PC-3 (cell line): ENCODE data around the gene FRMPD4. TPM values are rescaled to one million over a fixed set of nuclear protein-coding genes. Genes with fewer than 3 reads are reported as not detected.

ENCODE experiments used
- ATAC-seq: fragments of 200-7000 bp; cut with Tn5 transposase; 2 replicates; pipeline ENCODE4 v1.9.1; 2020; ENCODE audit warnings: mild to moderate bottlenecking, moderate library complexity
- BruUV-seq: library from RNA; stranded (reverse); fragments of 400-500 nt; replicated peaks from 2 replicates; lab custom pipeline; 2021; lab: Mats Ljungman, UMichigan
- CTCF ChIA-PET: fragments of 300-600 bp; sonication (Branson Sonifier 250); formaldehyde crosslinking; loops from one replicate; lab custom pipeline; 2022; ENCODE audit warnings: antibody characterized with exemption; lab: Charles Lee
- POLR2A ChIA-PET: fragments of 300-600 bp; sonication (Branson Sonifier 250); formaldehyde crosslinking; loops from one replicate; lab custom pipeline; 2022; ENCODE audit warnings: antibody characterized with exemption; ENCODE audit not compliant: unreplicated experiment; lab: Charles Lee
- DNase-seq: peaks from one replicate; pipeline ENCODE4 v3.0.0-alpha.2; 2015
- H2AFZ ChIP-seq: fragments of 300-600 bp; sonication (generic); 2 replicates; pipeline ENCODE4 v1.6.0; 2016; ENCODE audit warnings: antibody characterized with exemption, low read length
- H3F3A ChIP-seq: fragments of 300-600 bp; sonication (generic); one replicate; pipeline ENCODE4 v1.6.0; 2017; ENCODE audit warnings: antibody characterized with exemption, low read length, control low read depth, mild to moderate bottlenecking; ENCODE audit not compliant: unreplicated experiment
- H3K27ac ChIP-seq: fragments of 300-600 bp; sonication (generic); 2 replicates; pipeline ENCODE4 v1.5.1; 2016; ENCODE audit warnings: mild to moderate bottlenecking, low read length
- H3K27me3 ChIP-seq: fragments of 300-600 bp; sonication (generic); 2 replicates; pipeline ENCODE4 v1.6.1; 2016; ENCODE audit warnings: low read length, mixed read lengths
- H3K36me3 ChIP-seq: fragments of 300-600 bp; sonication (generic); 2 replicates; pipeline ENCODE4 v1.6.1; 2016; ENCODE audit warnings: low read depth, mixed run types, low read length, mixed read lengths
- H3K4me1 ChIP-seq: fragments of 300-600 bp; sonication (generic); 2 replicates; pipeline ENCODE4 v1.5.1; 2016; ENCODE audit warnings: low read length; ENCODE audit not compliant: insufficient read depth
- H3K4me2 ChIP-seq: fragments of 300-600 bp; sonication (generic); 2 replicates; pipeline ENCODE4 v1.6.0; 2016; ENCODE audit warnings: low read length
- H3K4me3 ChIP-seq: fragments of 300-600 bp; sonication (generic); 2 replicates; pipeline ENCODE4 v1.5.1; 2016; ENCODE audit warnings: mild to moderate bottlenecking, low read length, mixed read lengths
- H3K79me2 ChIP-seq: fragments of 300-600 bp; sonication (generic); 2 replicates; pipeline ENCODE4 v1.6.1; 2017; ENCODE audit warnings: low read length, mixed read lengths
- H3K9ac ChIP-seq: fragments of 300-600 bp; sonication (generic); 2 replicates; pipeline ENCODE4 v1.6.0; 2016; ENCODE audit warnings: mild to moderate bottlenecking, low read length
- H3K9me2 ChIP-seq: fragments of 300-600 bp; sonication (generic); replicated peaks from 2 replicates; pipeline ENCODE4 v1.6.1; 2016; ENCODE audit warnings: mixed run types, low read length, mixed read lengths
- H3K9me3 ChIP-seq: fragments of 300-600 bp; sonication (generic); 2 replicates; pipeline ENCODE4 v1.6.1; 2016; ENCODE audit warnings: low read length, mixed read lengths
- H4K20me1 ChIP-seq: fragments of 300-600 bp; sonication (generic); 2 replicates; pipeline ENCODE4 v1.6.1; 2016; ENCODE audit warnings: low read length, mixed read lengths
- EZH2 ChIP-seq: fragments of 300-600 bp; sonication (generic); IDR thresholded peaks from one replicate; pipeline ENCODE4 v1.6.1; 2017; ENCODE audit warnings: antibody characterized with exemption, mild to moderate bottlenecking, low read length; ENCODE audit not compliant: unreplicated experiment
- EZH2phosphoT487 ChIP-seq: fragments of 300-600 bp; sonication (generic); IDR thresholded peaks from 2 replicates; pipeline ENCODE4 v1.6.1; 2018; ENCODE audit warnings: mild to moderate bottlenecking, antibody characterized with exemption, low read length, borderline replicate concordance
- intact Hi-C: fragments of 100-400 bp; cut with micrococcal nuclease; formaldehyde crosslinking; loops from 2 replicates; pipeline ENCODE4 v1.9.0; 2023
- total RNA-seq: library from RNA; depleted of rRNA; stranded (reverse); fragments of >200 nt; gene quantifications from 2 replicates; pipeline ENCODE4 v1.2.3, GENCODE V29; 2014
- TF ChIP-seq, protein P1 (sequence below): fragments of 300-600 bp; sonication (generic); conservative IDR thresholded peaks from 2 replicates; pipeline ENCODE4 v1.5.1; 2017; ENCODE audit warnings: antibody characterized with exemption, low read depth, mild to moderate bottlenecking, low read length

Gene FRMPD4
- total RNA-seq, 1 experiment from 2014 or later = 0.15 TPM

DNA sequence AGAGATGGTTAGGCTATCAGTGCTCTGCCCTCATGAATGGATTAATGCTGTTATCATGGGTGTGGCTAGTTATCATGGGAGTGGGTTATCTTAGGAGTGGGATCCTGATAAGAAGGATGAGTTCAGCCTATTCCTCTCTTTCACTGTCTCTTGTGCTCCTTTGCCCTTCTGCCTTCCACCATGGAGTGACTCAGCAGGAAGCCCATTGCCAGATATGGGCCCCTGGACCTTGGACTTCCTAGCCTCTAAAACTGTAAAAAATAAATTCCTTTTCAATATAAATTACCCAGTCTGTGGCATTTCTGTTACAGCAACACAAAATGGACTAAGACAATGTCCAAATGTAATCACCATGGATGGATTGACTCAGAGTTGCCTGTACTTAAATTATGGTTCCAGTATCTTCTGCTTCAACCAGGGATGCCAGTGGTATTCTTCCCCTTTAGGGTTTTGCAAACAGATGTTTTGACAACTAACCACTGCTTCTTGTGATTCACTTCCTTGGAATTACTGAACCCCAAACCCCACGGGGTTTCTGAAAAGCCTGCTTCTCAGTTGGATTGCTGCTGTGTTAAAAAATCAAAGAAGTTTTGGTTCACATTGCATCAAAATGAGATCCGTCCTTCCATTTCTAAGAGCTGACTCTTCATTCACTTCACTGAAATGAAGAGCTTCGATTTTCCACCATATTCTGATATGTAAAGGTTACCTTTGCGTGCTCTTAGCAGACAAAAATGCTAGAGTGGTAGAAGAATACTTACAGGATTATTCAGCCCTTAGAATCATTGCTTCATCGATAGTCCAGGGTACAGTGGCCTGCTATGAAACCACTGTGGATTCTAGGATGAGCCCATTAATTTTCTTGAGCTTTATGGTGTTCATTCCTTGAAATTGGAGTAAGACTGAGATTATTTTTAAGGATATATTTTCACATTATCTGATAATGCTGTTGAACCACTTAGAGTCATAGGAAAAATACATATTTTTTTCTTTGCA is 107.7 kb downstream of the FRMPD4 start:
- Histone ChIP-seq H3K27ac (no peak overlapping the region), H2AFZ (no peak overlapping the region), H3K79me2 (no peaks in the 10 kb centered on the region), H3K9me2 (no peaks in the 10 kb centered on the region), H3K4me2 (no peak overlapping the region), H3K36me3 (no peaks in the 10 kb centered on the region), H3K27me3 (no peaks in the 10 kb centered on the region), H3F3A (no peaks in the 10 kb centered on the region), H4K20me1 (no peaks in the 10 kb centered on the region), H3K4me3 (no peak overlapping the region), H3K9ac (no peak overlapping the region), H3K9me3 (no peaks in the 10 kb centered on the region), H3K4me1 (peaks cover 11% of the 10 kb centered on the region)
- POLR2A ChIA-PET = no interaction called here
- intact Hi-C loops = no loop called here
- TF ChIP-seq EZH2 (no peak), EZH2phosphoT487 (no peak)
- TF ChIP-seq, protein P1, sequence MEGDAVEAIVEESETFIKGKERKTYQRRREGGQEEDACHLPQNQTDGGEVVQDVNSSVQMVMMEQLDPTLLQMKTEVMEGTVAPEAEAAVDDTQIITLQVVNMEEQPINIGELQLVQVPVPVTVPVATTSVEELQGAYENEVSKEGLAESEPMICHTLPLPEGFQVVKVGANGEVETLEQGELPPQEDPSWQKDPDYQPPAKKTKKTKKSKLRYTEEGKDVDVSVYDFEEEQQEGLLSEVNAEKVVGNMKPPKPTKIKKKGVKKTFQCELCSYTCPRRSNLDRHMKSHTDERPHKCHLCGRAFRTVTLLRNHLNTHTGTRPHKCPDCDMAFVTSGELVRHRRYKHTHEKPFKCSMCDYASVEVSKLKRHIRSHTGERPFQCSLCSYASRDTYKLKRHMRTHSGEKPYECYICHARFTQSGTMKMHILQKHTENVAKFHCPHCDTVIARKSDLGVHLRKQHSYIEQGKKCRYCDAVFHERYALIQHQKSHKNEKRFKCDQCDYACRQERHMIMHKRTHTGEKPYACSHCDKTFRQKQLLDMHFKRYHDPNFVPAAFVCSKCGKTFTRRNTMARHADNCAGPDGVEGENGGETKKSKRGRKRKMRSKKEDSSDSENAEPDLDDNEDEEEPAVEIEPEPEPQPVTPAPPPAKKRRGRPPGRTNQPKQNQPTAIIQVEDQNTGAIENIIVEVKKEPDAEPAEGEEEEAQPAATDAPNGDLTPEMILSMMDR = no peak
- BruUV-seq = no TSS peak
- ATAC-seq (no peak), DNase-seq (peak; percentile 4)
- CTCF ChIA-PET = interaction anchor here (0.7 kb wide), 1 partner anchor 524 kb away, joined by 6 read pairs; no protein-coding TSS in a partner anchor

DNA sequence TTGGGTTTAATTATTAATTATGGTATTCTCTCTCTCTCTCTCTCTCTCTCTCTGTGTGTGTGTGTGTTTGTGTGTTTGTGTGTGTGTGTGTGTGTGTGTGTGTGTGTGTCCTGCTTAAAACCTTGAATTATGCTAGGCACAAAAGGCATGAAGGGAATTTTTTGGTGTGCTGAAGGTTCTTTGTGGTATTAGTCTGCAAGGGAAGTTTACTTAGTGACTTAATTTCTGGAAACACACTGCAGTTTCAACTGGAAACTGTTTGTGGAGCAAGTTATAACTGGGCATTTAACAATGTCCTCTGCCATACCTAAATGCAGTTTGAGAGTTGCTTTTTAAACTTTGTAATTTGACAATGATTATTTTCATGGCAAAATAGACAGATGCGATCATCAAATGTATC is 111.7 kb downstream of the FRMPD4 start:
- H3K36me3 ChIP-seq = no peaks in the 10 kb centered on the region
- no peaks in the 10 kb centered on the region for H3K9me3 ChIP-seq
- H3K27me3 ChIP-seq = no peaks in the 10 kb centered on the region
- no peaks in the 10 kb centered on the region for H3K9me2 ChIP-seq
- no peak overlapping the region for H3K9ac ChIP-seq
- no peak overlapping the region for H3K4me3 ChIP-seq
- peaks cover 8% of the 10 kb centered on the region; the same call in 1 of the 2 replicates for H3K4me1 ChIP-seq
- H3F3A ChIP-seq = no peaks in the 10 kb centered on the region
- H3K79me2 ChIP-seq = no peaks in the 10 kb centered on the region
- DNase-seq (peak; percentile 38), ATAC-seq (peak; percentile 67)
- no peak overlapping the region for H2AFZ ChIP-seq
- no peak overlapping the region for H3K4me2 ChIP-seq
- intact Hi-C loops = loop anchor here (2.0 kb wide), 1 partner anchor 19 kb away; no protein-coding TSS in a partner anchor
- H4K20me1 ChIP-seq = no peaks in the 10 kb centered on the region
- no TSS peak for BruUV-seq
- no peak overlapping the region for H3K27ac ChIP-seq
- ChIA-PET POLR2A (interaction anchor here (0.6 kb wide), 1 partner anchor 39 kb away, joined by 7 read pairs; no protein-coding TSS in a partner anchor), CTCF (no interaction called here)
- TF ChIP-seq EZH2 = no peak
- TF ChIP-seq EZH2phosphoT487 = no peak
- TF ChIP-seq, protein P1 = no peak

- no peak for TF ChIP-seq EZH2phosphoT487
- no peak for TF ChIP-seq EZH2
- TF ChIP-seq, protein P1 = no peak
- DNase-seq = peak; percentile 32
These were observed 124.9 kb downstream of the FRMPD4 start for GRCh38 chrX:12263211-12263610.

More at GRCh38 chrX:12263211-12263610, 124.9 kb downstream of the FRMPD4 start:
- no peak for ATAC-seq
- Histone ChIP-seq H3K27me3 (no peaks in the 10 kb centered on the region), H3K27ac (no peak overlapping the region), H3K9me2 (no peaks in the 10 kb centered on the region), H3K36me3 (no peaks in the 10 kb centered on the region), H3K4me3 (no peak overlapping the region), H3K4me2 (no peak overlapping the region), H4K20me1 (no peaks in the 10 kb centered on the region), H3K9ac (no peak overlapping the region), H3K79me2 (no peaks in the 10 kb centered on the region), H2AFZ (no peak overlapping the region), H3K9me3 (no peaks in the 10 kb centered on the region), H3K4me1 (peaks cover 5% of the 10 kb centered on the region; the same call in 1 of the 2 replicates), H3F3A (no peaks in the 10 kb centered on the region)
- BruUV-seq = no TSS peak
- intact Hi-C loops = no loop called here
- CTCF ChIA-PET = no interaction called here
- POLR2A ChIA-PET = no interaction called here
